Left lung (tissue), 10 donors: Measurements from ENCODE around the gene CEP120. TPM values are rescaled to one million over a fixed set of nuclear protein-coding genes. Genes with fewer than 3 reads are reported as not detected.

Experiments used
- ATAC-seq: fragments of 200-7000 bp; cut with Tn5 transposase; one replicate; pipeline ENCODE4 v1.9.1; 2020; ENCODE audit warnings: moderate library complexity
- DNase-seq, 4 donors: peaks; one replicate each; pipeline ENCODE4 v3.0.0-alpha.2; 2013 to 2020
- H3K27ac ChIP-seq, 2 donors: fragments of 200-600 bp; sonication (generic) in 1 of 2; one replicate each; pipeline versions ENCODE4 v1.5.0 to v1.8.0; 2020 to 2021
- H3K27me3 ChIP-seq, 2 donors: fragments of 200-600 bp; sonication (generic) in 1 of 2; one replicate each; pipeline versions ENCODE4 v1.5.0 to v1.8.0; 2020 to 2021
- H3K36me3 ChIP-seq, 2 donors: fragments of 200-600 bp; sonication (generic) in 1 of 2; one replicate each; pipeline versions ENCODE4 v1.5.0 to v1.8.0; 2020 to 2021
- H3K4me1 ChIP-seq, 2 donors: fragments of 200-600 bp; one replicate each; pipeline ENCODE4 v1.8.0; 2021
- H3K4me3 ChIP-seq, 2 donors: fragments of 200-600 bp; sonication (generic) in 1 of 2; one replicate each; pipeline versions ENCODE4 v1.5.0 to v1.8.0; 2020 to 2021; ENCODE audit warnings: mild to moderate bottlenecking in 1 of 2
- H3K9me3 ChIP-seq, 2 donors: fragments of 200-600 bp; sonication (generic) in 1 of 2; one replicate each; pipeline versions ENCODE4 v1.5.0 to v1.8.0; 2020 to 2021
- CTCF ChIP-seq, 2 donors: fragments of 200-600 bp; sonication (generic) in 1 of 2; IDR thresholded peaks; one replicate each; pipeline versions ENCODE4 v1.5.0 to v1.8.0; 2021; ENCODE audit warnings: antibody characterized with exemption in 2 of 2
- intact Hi-C, 2 donors: fragments of 100-400 bp; cut with DNase I; formaldehyde crosslinking; loops; one replicate each; pipeline versions ENCODE4 v1.11.2 to v1.14.2; 2022
- polyA plus RNA-seq, 6 donors: library from polyadenylated mRNA; unstranded; fragments of 120-200 nt; gene quantifications; one replicate each; pipeline ENCODE4 v1.2.1, GENCODE V29; 2013; ENCODE audit not compliant: insufficient read length in 6 of 6
- total RNA-seq, 2 donors: library from RNA; stranded (reverse); fragmentation: NEBNext Ultra II Directional; extraction: Animal tissue kit (Norgen Biotek cat#: 25700); gene quantifications; one replicate each; pipeline ENCODE4 v1.2.1, GENCODE V29; 2021
- donor health status: DM: no; HTN: yes; CAD: no.
- donor health status: DM: no; HTN: no; CAD: no.

CEP120 gene
- total and polyA plus RNA-seq, 8 donors, result 14.2 to 28.2 (median 25.2) TPM

DNA sequence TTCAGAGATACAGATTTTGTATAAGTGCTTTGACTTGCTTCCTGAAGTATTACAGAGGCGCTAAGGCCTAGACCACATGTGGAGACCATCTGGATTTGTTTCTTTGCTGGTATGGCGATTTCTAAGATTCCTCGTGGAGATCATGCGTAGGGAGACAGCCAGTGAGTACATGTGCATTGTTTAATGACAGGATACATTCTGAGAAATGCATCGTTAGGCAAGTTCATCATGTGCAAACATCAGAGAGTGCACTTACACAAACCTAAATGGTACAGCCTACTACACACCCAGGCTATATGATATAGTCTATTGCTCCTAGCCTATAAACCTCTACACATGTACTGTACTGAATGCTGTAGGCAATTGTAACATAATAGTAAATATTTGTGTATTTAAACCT lies 16.5 kb upstream of the CEP120 start:
- H3K36me3 ChIP-seq, result no peaks in the 10 kb centered on the region
- no peak overlapping the region for H3K4me3 ChIP-seq
- no peak for ATAC-seq
- H3K27ac ChIP-seq, result no peak overlapping the region
- H3K9me3 ChIP-seq, result no peaks in the 10 kb centered on the region
- TF ChIP-seq CTCF (IDR thresholded peaks at IDR 0.05), result no peak
- intact Hi-C loops, result no loop called here
- no peaks in the 10 kb centered on the region for H3K4me1 ChIP-seq
- H3K27me3 ChIP-seq, result no peaks in the 10 kb centered on the region
- no peak for DNase-seq

GRCh38 chr5:123438902-123439301 lies 15.7 kb upstream of the CEP120 start:
- Histone ChIP-seq H3K36me3 (no peaks in the 10 kb centered on the region), H3K9me3 (no peaks in the 10 kb centered on the region), H3K4me1 (no peaks in the 10 kb centered on the region), H3K27ac (peak overlapping the region in 1 of 2 donors; percentile 0), H3K4me3 (no peak overlapping the region), H3K27me3 (no peaks in the 10 kb centered on the region)
- peak; percentile 98 for ATAC-seq
- TF ChIP-seq CTCF (IDR thresholded peaks at IDR 0.05), result no peak
- DNase-seq, result peak in 2 of 4 donors; percentile 36 to 46
- intact Hi-C loops, result no loop called here

DNA sequence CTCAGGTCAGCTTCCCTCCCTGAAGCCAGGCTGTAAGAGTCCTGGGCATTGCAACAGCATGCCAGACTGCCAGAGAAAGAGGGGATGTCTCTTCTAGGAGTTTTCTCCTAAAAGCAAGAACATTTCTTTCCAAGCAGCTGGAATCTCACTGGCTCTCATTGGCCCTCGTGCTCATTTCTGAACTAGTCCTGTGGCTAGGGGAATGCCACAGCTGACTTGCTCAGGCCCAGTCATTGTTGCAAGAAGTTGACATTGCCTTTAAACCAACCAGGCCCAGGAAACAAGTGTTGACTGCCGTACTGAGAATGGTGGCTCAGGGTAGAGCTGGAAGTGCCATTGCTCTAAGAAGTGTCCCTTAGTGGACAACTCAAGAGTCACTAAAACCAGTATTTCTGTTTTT lies 15.0 kb upstream of the CEP120 start:
- DNase-seq, result no peak
- no peaks in the 10 kb centered on the region for H3K9me3 ChIP-seq
- no peaks in the 10 kb centered on the region for H3K4me1 ChIP-seq
- no peaks in the 10 kb centered on the region for H3K27me3 ChIP-seq
- H3K27ac ChIP-seq, result no peak overlapping the region
- TF ChIP-seq CTCF (IDR thresholded peaks at IDR 0.05), result no peak
- intact Hi-C loops, result no loop called here
- no peak overlapping the region for H3K4me3 ChIP-seq
- ATAC-seq, result peak; percentile 22
- H3K36me3 ChIP-seq, result no peaks in the 10 kb centered on the region

DNA sequence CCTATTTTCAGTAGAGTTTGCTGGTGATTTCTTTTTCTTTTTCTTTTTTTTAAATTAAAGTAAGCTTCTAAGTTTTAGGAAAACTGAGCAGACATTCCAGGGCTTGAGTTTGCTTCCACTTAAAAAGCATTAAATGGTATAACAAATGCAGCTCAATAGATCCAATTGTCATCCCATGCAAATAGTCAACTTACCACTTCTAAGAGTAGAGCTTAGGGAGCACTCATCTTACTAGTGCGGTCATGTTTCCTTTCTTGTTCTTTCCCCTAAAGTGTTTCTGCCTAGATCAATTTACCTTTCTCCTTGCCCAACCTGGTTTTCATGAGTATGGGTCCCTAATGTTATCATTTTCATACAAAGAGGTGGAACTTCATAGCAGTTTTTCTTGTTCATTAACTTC lies 13.0 kb upstream of the CEP120 start:
- Histone ChIP-seq H3K9me3 (no peaks in the 10 kb centered on the region), H3K27me3 (no peaks in the 10 kb centered on the region), H3K4me1 (no peaks in the 10 kb centered on the region), H3K36me3 (no peaks in the 10 kb centered on the region), H3K4me3 (no peak overlapping the region), H3K27ac (no peak overlapping the region)
- intact Hi-C loops, result no loop called here
- ATAC-seq, result no peak
- no peak for TF ChIP-seq CTCF (IDR thresholded peaks at IDR 0.05)
- no peak for DNase-seq

- ATAC-seq (no peak), DNase-seq (no peak)
- no peak overlapping the region for H3K4me3 ChIP-seq
- no peaks in the 10 kb centered on the region for H3K27me3 ChIP-seq
- TF ChIP-seq CTCF (IDR thresholded peaks at IDR 0.05), result no peak
- H3K36me3 ChIP-seq, result no peaks in the 10 kb centered on the region
- intact Hi-C loops, result no loop called here
- no peak overlapping the region for H3K27ac ChIP-seq
- no peaks in the 10 kb centered on the region for H3K9me3 ChIP-seq
- H3K4me1 ChIP-seq, result peaks cover 0 to 9% of the 10 kb centered on the region in 2 donors
These were observed 11.6 kb upstream of the CEP120 start for GRCh38 chr5:123434796-123435195.
